WTC11 (cell line): Measurements from ENCODE around the gene CXCL11. TPM values are rescaled to one million over a fixed set of nuclear protein-coding genes. Genes with fewer than 3 reads are reported as not detected.

ENCODE experiments used
- ATAC-seq: fragments of 200-7000 bp; cut with Tn5 transposase; 2 replicates; pipeline ENCODE4 v1.10.0; 2021; ENCODE audit warnings: mild to moderate bottlenecking, moderate library complexity
- CTCF ChIA-PET: fragments of 300-600 bp; sonication (Branson Sonifier 250); formaldehyde crosslinking; loops from one replicate; lab custom pipeline; 2021; ENCODE audit warnings: antibody characterized with exemption; lab: Charles Lee
- POLR2A ChIA-PET: fragments of 350-600 bp; sonication (Branson Sonifier 250); formaldehyde crosslinking; loops from one replicate; lab custom pipeline; 2021; ENCODE audit warnings: antibody characterized with exemption; lab: Charles Lee
- DNase-seq: peaks from one replicate; pipeline ENCODE4 v3.0.0; 2021; ENCODE audit warnings: low spot score
- H3K27ac Mint-ChIP-seq: 2 replicates; pipeline ENCODE4 v1.8.0; 2021; ENCODE audit warnings: mixed read lengths
- H3K27me3 Mint-ChIP-seq: 2 replicates; pipeline ENCODE4 v1.8.0; 2021; ENCODE audit warnings: low read depth, mild to moderate bottlenecking, moderate library complexity, mixed read lengths
- H3K36me3 Mint-ChIP-seq: 2 replicates; pipeline ENCODE4 v1.8.0; 2021; ENCODE audit warnings: mixed read lengths
- H3K4me1 Mint-ChIP-seq: 2 replicates; pipeline ENCODE4 v1.8.0; 2022; ENCODE audit warnings: mixed read lengths
- H3K4me3 Mint-ChIP-seq: 2 replicates; pipeline ENCODE4 v1.8.0; 2021; ENCODE audit warnings: mild to moderate bottlenecking, moderate library complexity, mixed read lengths
- H3K9me3 Mint-ChIP-seq: 2 replicates; pipeline ENCODE4 v1.8.0; 2021; ENCODE audit warnings: mixed read lengths
- CREB1 ChIP-seq: sonication (generic); formaldehyde crosslinking; IDR thresholded peaks from 2 replicates; pipeline ENCODE4 v1.8.0; 2023; ENCODE audit warnings: mild to moderate bottlenecking, missing genetic modification reagents
- JAZF1 ChIP-seq: fragments of 250-450 bp; sonication (Bioruptor Pico); IDR thresholded peaks from 2 replicates; pipeline ENCODE4 v1.9.0; 2021; ENCODE audit warnings: moderate library complexity, mild to moderate bottlenecking, inconsistent platforms
- NFATC4 ChIP-seq: fragments of 250-450 bp; sonication (Bioruptor Pico); IDR thresholded peaks from 2 replicates; pipeline ENCODE4 v1.9.0; 2021; ENCODE audit warnings: mild to moderate bottlenecking
- NR1H2 ChIP-seq: sonication (generic); formaldehyde crosslinking; IDR thresholded peaks from 2 replicates; pipeline ENCODE4 v1.9.0; 2021; ENCODE audit warnings: mild to moderate bottlenecking, moderate library complexity, missing genetic modification reagents
- NR2C2 ChIP-seq: sonication (generic); formaldehyde crosslinking; IDR thresholded peaks from 2 replicates; pipeline ENCODE4 v1.8.0; 2022; ENCODE audit warnings: mild to moderate bottlenecking, missing genetic modification reagents
- SMAD4 ChIP-seq: sonication (generic); formaldehyde crosslinking; IDR thresholded peaks from 2 replicates; pipeline ENCODE4 v1.8.0; 2022; ENCODE audit warnings: mild to moderate bottlenecking, missing genetic modification reagents
- ZNF121 ChIP-seq: sonication (generic); formaldehyde crosslinking; IDR thresholded peaks from 2 replicates; pipeline ENCODE4 v1.8.0; 2023; ENCODE audit warnings: missing genetic modification reagents
- ZNF219 ChIP-seq: sonication (generic); formaldehyde crosslinking; IDR thresholded peaks from 2 replicates; pipeline ENCODE4 v1.8.0; 2023; ENCODE audit warnings: missing genetic modification reagents, mild to moderate bottlenecking, borderline replicate concordance
- ZNF263 ChIP-seq: sonication (generic); formaldehyde crosslinking; IDR thresholded peaks from 2 replicates; pipeline ENCODE4 v1.8.1; 2022; ENCODE audit warnings: low read depth, mild to moderate bottlenecking, moderate library complexity, missing genetic modification reagents
- total RNA-seq: library from RNA; stranded (reverse); gene quantifications from 3 replicates; pipeline ENCODE4 v1.2.3, GENCODE V29; 2021
- TF ChIP-seq, protein P1 (sequence below): fragments of 200-600 bp; IDR thresholded peaks from 2 replicates; pipeline ENCODE4 v1.8.0; 2022; ENCODE audit warnings: antibody characterized with exemption
- TF ChIP-seq, protein P2 (sequence below): fragments of 250-450 bp; sonication (Bioruptor Pico); IDR thresholded peaks from 2 replicates; pipeline ENCODE4 v1.9.0; 2021; ENCODE audit warnings: moderate library complexity, mild to moderate bottlenecking, inconsistent platforms, borderline replicate concordance
- TF ChIP-seq, protein P3 (sequence below): sonication (generic); formaldehyde crosslinking; IDR thresholded peaks from 2 replicates; pipeline ENCODE4 v1.8.0; 2023; ENCODE audit warnings: missing genetic modification reagents, mild to moderate bottlenecking, borderline replicate concordance
- TF ChIP-seq, protein P4 (sequence below): sonication (generic); formaldehyde crosslinking; IDR thresholded peaks from 2 replicates; pipeline ENCODE4 v1.8.1; 2022; ENCODE audit warnings: missing genetic modification reagents, borderline replicate concordance
- TF ChIP-seq, protein P5 (sequence below): sonication (generic); formaldehyde crosslinking; IDR thresholded peaks from 2 replicates; pipeline ENCODE4 v1.8.0; 2022; ENCODE audit warnings: mild to moderate bottlenecking, missing genetic modification reagents
- TF ChIP-seq, protein P6 (sequence below): sonication (generic); formaldehyde crosslinking; IDR thresholded peaks from 2 replicates; pipeline ENCODE4 v1.8.1; 2022; ENCODE audit warnings: mild to moderate bottlenecking, missing genetic modification reagents, moderate library complexity, borderline replicate concordance
- TF ChIP-seq, protein P7 (sequence below): sonication (generic); formaldehyde crosslinking; IDR thresholded peaks from 2 replicates; pipeline ENCODE4 v1.8.1; 2022; ENCODE audit warnings: low read depth, mild to moderate bottlenecking, moderate library complexity, missing genetic modification reagents, borderline replicate concordance
- TF ChIP-seq, protein P8 (sequence below): sonication (generic); formaldehyde crosslinking; IDR thresholded peaks from 2 replicates; pipeline ENCODE4 v1.8.0; 2022; ENCODE audit warnings: mild to moderate bottlenecking, missing genetic modification reagents

Gene CXCL11
- total RNA-seq, 1 experiment from 2014 or later, result 0.20 TPM

DNA sequence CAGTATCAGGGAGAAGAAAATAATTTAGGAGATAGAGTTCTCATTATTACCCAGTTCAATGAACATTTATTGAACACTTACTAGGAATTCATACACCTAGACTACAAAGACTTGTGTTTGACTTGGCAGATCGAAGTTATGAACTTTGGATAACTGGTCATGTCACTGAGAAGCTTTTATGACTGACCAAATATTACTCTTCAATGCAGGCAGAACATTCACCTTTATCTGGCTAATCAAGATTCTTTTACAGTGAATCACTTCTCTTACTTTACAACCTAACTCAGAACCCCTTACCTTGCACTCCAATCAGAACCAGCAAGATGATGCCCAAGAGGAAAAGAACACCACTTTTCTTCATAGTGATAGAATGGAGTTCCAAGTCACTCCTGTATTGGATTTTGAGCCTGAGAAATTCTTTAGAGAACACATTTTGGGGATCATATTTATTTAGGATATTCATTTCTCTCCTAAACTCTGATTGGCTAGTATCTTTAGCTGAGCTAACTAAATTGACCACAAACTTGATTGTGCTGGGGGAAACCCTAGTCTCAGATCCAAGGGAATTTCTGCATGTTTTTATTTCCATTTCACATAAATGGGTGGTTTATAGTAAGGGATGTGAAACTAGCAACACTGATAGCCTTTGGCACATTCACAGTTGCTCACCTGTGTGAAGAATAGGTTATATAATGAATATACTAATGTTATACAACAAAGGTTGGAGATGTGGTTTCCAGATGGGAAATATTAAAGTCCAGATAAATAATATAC is 28.6 kb downstream of the CXCL11 start, which contains the start of gene CXCL9 (continued):
- TF ChIP-seq, protein P1, sequence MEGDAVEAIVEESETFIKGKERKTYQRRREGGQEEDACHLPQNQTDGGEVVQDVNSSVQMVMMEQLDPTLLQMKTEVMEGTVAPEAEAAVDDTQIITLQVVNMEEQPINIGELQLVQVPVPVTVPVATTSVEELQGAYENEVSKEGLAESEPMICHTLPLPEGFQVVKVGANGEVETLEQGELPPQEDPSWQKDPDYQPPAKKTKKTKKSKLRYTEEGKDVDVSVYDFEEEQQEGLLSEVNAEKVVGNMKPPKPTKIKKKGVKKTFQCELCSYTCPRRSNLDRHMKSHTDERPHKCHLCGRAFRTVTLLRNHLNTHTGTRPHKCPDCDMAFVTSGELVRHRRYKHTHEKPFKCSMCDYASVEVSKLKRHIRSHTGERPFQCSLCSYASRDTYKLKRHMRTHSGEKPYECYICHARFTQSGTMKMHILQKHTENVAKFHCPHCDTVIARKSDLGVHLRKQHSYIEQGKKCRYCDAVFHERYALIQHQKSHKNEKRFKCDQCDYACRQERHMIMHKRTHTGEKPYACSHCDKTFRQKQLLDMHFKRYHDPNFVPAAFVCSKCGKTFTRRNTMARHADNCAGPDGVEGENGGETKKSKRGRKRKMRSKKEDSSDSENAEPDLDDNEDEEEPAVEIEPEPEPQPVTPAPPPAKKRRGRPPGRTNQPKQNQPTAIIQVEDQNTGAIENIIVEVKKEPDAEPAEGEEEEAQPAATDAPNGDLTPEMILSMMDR, result no peak

DNA sequence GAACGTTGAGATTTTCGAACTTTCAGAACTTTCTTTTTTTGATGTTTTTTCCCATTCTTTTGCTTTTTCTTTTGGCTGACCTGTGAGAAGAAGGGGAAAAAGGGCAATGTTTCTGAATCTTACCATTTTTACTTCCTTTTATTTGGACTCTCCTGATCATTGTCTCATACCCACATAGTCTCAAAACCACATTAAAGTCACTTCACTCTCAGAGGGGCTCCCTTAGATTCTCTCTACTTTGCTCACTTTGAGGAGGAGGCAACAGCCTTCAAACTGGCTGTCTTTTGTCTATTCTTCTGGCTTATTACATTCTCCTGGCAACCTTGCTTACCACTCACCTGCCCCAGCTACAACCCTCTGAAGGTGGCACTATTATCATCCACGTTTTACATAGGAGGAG is 32.2 kb downstream of the CXCL11 start:
- H3K4me1 Mint-ChIP-seq, result no peaks in the 10 kb centered on the region
- H3K27ac Mint-ChIP-seq, result no peak overlapping the region
- H3K4me3 Mint-ChIP-seq, result no peak overlapping the region

DNA sequence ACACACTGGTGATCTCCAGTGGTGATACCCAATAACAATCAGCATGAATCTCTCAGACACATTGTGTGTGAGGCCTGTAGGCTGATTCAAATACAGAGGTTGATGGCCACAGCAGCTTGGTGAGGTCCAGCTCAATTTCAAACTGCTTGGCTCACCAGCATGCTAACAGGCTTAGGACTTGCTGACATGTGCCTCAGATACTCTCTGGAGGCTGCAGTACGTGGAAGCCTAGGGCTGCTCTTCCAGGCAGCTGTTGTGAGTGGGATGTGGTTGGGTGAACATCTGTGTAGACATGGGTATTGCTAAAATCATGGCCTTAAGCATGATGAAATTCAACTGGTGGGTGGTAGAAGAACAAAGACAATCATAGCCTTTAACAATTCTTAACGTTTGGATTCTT is 32.8 kb downstream of the CXCL11 start:
- POLR2A ChIA-PET, result no interaction called here
- DNase-seq (no peak), ATAC-seq (no peak)
- Mint-ChIP-seq H3K27me3 (peaks cover 4% of the 10 kb centered on the region), H3K27ac (no peak overlapping the region), H3K4me1 (no peaks in the 10 kb centered on the region), H3K4me3 (no peak overlapping the region), H3K36me3 (no peaks in the 10 kb centered on the region), H3K9me3 (no peaks in the 10 kb centered on the region)
- TF ChIP-seq, protein P2, sequence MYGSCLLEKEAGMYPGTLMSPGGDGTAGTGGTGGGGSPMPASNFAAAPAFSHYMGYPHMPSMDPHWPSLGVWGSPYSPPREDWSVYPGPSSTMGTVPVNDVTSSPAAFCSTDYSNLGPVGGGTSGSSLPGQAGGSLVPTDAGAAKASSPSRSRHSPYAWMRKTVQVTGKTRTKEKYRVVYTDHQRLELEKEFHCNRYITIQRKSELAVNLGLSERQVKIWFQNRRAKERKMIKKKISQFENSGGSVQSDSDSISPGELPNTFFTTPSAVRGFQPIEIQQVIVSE, result no peak
- TF ChIP-seq NR1H2 (CRISPR knock-in tag) (no peak), JAZF1 (no peak), ZNF263 (CRISPR knock-in tag) (no peak)
- TF ChIP-seq, protein P3, sequence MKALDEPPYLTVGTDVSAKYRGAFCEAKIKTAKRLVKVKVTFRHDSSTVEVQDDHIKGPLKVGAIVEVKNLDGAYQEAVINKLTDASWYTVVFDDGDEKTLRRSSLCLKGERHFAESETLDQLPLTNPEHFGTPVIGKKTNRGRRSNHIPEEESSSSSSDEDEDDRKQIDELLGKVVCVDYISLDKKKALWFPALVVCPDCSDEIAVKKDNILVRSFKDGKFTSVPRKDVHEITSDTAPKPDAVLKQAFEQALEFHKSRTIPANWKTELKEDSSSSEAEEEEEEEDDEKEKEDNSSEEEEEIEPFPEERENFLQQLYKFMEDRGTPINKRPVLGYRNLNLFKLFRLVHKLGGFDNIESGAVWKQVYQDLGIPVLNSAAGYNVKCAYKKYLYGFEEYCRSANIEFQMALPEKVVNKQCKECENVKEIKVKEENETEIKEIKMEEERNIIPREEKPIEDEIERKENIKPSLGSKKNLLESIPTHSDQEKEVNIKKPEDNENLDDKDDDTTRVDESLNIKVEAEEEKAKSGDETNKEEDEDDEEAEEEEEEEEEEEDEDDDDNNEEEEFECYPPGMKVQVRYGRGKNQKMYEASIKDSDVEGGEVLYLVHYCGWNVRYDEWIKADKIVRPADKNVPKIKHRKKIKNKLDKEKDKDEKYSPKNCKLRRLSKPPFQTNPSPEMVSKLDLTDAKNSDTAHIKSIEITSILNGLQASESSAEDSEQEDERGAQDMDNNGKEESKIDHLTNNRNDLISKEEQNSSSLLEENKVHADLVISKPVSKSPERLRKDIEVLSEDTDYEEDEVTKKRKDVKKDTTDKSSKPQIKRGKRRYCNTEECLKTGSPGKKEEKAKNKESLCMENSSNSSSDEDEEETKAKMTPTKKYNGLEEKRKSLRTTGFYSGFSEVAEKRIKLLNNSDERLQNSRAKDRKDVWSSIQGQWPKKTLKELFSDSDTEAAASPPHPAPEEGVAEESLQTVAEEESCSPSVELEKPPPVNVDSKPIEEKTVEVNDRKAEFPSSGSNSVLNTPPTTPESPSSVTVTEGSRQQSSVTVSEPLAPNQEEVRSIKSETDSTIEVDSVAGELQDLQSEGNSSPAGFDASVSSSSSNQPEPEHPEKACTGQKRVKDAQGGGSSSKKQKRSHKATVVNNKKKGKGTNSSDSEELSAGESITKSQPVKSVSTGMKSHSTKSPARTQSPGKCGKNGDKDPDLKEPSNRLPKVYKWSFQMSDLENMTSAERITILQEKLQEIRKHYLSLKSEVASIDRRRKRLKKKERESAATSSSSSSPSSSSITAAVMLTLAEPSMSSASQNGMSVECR (CRISPR knock-in tag), result no peak
- CTCF ChIA-PET, result interaction anchor here (0.7 to 1.4 kb wide), 2 partner anchors 10 to 85 kb away, joined by 3 read pairs; no protein-coding TSS in a partner anchor

More for the DNA sequence above, 32.2 kb downstream of the CXCL11 start:
- no peaks in the 10 kb centered on the region for H3K36me3 Mint-ChIP-seq
- H3K27me3 Mint-ChIP-seq, result peaks cover 4% of the 10 kb centered on the region
- DNase-seq, result no peak
- no peak for ATAC-seq
- POLR2A ChIA-PET, result no interaction called here
- CTCF ChIA-PET, result no interaction called here
- TF ChIP-seq NR2C2, result no peak
- no peak for TF ChIP-seq NFATC4 (CRISPR knock-in tag)
- TF ChIP-seq SMAD4 (CRISPR knock-in tag), result no peak
- TF ChIP-seq, protein P4, sequence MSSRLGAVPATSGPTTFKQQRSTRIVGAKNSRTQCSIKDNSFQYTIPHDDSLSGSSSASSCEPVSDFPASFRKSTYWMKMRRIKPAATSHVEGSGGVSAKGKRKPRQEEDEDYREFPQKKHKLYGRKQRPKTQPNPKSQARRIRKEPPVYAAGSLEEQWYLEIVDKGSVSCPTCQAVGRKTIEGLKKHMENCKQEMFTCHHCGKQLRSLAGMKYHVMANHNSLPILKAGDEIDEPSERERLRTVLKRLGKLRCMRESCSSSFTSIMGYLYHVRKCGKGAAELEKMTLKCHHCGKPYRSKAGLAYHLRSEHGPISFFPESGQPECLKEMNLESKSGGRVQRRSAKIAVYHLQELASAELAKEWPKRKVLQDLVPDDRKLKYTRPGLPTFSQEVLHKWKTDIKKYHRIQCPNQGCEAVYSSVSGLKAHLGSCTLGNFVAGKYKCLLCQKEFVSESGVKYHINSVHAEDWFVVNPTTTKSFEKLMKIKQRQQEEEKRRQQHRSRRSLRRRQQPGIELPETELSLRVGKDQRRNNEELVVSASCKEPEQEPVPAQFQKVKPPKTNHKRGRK (CRISPR knock-in tag), result no peak
- TF ChIP-seq ZNF219 (CRISPR knock-in tag), result no peak
- TF ChIP-seq, protein P5, sequence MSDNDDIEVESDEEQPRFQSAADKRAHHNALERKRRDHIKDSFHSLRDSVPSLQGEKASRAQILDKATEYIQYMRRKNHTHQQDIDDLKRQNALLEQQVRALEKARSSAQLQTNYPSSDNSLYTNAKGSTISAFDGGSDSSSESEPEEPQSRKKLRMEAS (CRISPR knock-in tag), result no peak
- TF ChIP-seq, protein P6, sequence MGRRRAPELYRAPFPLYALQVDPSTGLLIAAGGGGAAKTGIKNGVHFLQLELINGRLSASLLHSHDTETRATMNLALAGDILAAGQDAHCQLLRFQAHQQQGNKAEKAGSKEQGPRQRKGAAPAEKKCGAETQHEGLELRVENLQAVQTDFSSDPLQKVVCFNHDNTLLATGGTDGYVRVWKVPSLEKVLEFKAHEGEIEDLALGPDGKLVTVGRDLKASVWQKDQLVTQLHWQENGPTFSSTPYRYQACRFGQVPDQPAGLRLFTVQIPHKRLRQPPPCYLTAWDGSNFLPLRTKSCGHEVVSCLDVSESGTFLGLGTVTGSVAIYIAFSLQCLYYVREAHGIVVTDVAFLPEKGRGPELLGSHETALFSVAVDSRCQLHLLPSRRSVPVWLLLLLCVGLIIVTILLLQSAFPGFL (CRISPR knock-in tag), result no peak
- TF ChIP-seq CREB1, result no peak
- TF ChIP-seq ZNF121, result no peak
- TF ChIP-seq, protein P7, sequence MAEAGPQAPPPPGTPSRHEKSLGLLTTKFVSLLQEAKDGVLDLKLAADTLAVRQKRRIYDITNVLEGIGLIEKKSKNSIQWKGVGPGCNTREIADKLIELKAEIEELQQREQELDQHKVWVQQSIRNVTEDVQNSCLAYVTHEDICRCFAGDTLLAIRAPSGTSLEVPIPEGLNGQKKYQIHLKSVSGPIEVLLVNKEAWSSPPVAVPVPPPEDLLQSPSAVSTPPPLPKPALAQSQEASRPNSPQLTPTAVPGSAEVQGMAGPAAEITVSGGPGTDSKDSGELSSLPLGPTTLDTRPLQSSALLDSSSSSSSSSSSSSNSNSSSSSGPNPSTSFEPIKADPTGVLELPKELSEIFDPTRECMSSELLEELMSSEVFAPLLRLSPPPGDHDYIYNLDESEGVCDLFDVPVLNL (CRISPR knock-in tag), result no peak
- TF ChIP-seq, protein P8, sequence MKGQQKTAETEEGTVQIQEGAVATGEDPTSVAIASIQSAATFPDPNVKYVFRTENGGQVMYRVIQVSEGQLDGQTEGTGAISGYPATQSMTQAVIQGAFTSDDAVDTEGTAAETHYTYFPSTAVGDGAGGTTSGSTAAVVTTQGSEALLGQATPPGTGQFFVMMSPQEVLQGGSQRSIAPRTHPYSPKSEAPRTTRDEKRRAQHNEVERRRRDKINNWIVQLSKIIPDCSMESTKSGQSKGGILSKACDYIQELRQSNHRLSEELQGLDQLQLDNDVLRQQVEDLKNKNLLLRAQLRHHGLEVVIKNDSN, result no peak
- TF ChIP-seq, all 79 proteins: peak for 0
- no peaks in the 10 kb centered on the region for H3K9me3 Mint-ChIP-seq
